NCI-H748 treated with DMSO at 0.1 percent for 48 hours (cell line): ENCODE results near the gene CCDC154.
"Not testable (repeated sequence)": the region's sequence is repeated elsewhere in the genome, so short reads cannot be mapped to it uniquely, and the experiment has no call there.

Experiments used
- DNase-seq: peaks from one replicate; lab custom pipeline; 2025; lab: John Stamatoyannopoulos, UW

The CCDC154 gene

GRCh38 chr16:1443980-1444729, at the start of gene CCDC154:
Gene CCDC154 (minus strand): TSS chr16:1444556. CDS start chr16:1444322, 234 bp downstream.
- DNase-seq = no peak

- DNase-seq = no peak
Measured at GRCh38 chr16:1493746-1494094, 49.4 kb upstream of the CCDC154 start.

GRCh38 chr16:1492923-1493745, 48.8 kb upstream of the CCDC154 start, which contains the start of gene TELO2:
Gene TELO2 (plus strand): TSS chr16:1493360. CDS start chr16:1494282, 922 bp downstream.
- peak; percentile 21 for DNase-seq

GRCh38 chr16:1492082-1492922, 47.9 kb upstream of the CCDC154 start:
- no peak for DNase-seq

- no peak for DNase-seq
Measured at GRCh38 chr16:1491327-1491726, 47.0 kb upstream of the CCDC154 start.

GRCh38 chr16:1489077-1489476, 44.7 kb upstream of the CCDC154 start:
- DNase-seq = no peak

GRCh38 chr16:1488619-1489018, 44.3 kb upstream of the CCDC154 start, which contains the start of gene PTX4:
Gene PTX4 (minus strand): TSS chr16:1488944. CDS start chr16:1488909, 35 bp downstream.
- DNase-seq = no peak

- DNase-seq = no peak
Measured at GRCh38 chr16:1488054-1488601, 43.8 kb upstream of the CCDC154 start.

GRCh38 chr16:1487395-1488053, 43.2 kb upstream of the CCDC154 start:
- no peak for DNase-seq

GRCh38 chr16:1486551-1487390, 42.4 kb upstream of the CCDC154 start:
- no peak for DNase-seq

GRCh38 chr16:1485847-1486496, 41.6 kb upstream of the CCDC154 start:
- DNase-seq = no peak

- DNase-seq = no peak
Measured at GRCh38 chr16:1481906-1482835, 37.8 kb upstream of the CCDC154 start.

GRCh38 chr16:1478937-1479336, 34.6 kb upstream of the CCDC154 start:
- not testable (repeated sequence) for DNase-seq

GRCh38 chr16:1477033-1477432, 32.7 kb upstream of the CCDC154 start:
- no peak for DNase-seq

- DNase-seq = no peak
Measured at GRCh38 chr16:1475552-1476114, 31.3 kb upstream of the CCDC154 start.

- peak; percentile 10 for DNase-seq
Measured at GRCh38 chr16:1474796-1475551, 30.6 kb upstream of the CCDC154 start, which contains the start of gene CLCN7. Gene CLCN7 (minus strand): TSS chr16:1475028. CDS start chr16:1474974, 54 bp downstream.

- no peak for DNase-seq
Measured at GRCh38 chr16:1474082-1474795, 29.9 kb upstream of the CCDC154 start.
